Endodermal cell (in vitro differentiated cells): ENCODE results near the gene ERGIC2. TPM values are rescaled to one million over a fixed set of nuclear protein-coding genes. Genes with fewer than 3 reads are reported as not detected.
A peak's percentile ranks its signal among the peaks of the same experiment; 100 is the strongest.

Experiments
- DNase-seq: peaks from one replicate; pipeline ENCODE4 v3.0.0-alpha.2; 2017
- H3K27ac ChIP-seq: 2 replicates; pipeline ENCODE4 v1.5.1; 2013; ENCODE audit warnings: mild to moderate bottlenecking, low read depth, low read length, moderate library complexity
- H3K27me3 ChIP-seq: 2 replicates; pipeline ENCODE4 v1.6.1; 2013; ENCODE audit warnings: mild to moderate bottlenecking, low read length, moderate library complexity; ENCODE audit not compliant: insufficient read depth, control insufficient read depth, poor library complexity, severe bottlenecking
- H3K36me3 ChIP-seq: 2 replicates; pipeline ENCODE4 v1.7.0; 2013; ENCODE audit warnings: mild to moderate bottlenecking, low read length, moderate library complexity; ENCODE audit not compliant: control insufficient read depth, insufficient read depth
- H3K4me1 ChIP-seq: one replicate; pipeline ENCODE4 v1.7.0; 2013; ENCODE audit warnings: low read length; ENCODE audit not compliant: control insufficient read depth, insufficient read depth
- H3K4me3 ChIP-seq: 2 replicates; pipeline ENCODE4 v1.5.1; 2013; ENCODE audit warnings: mild to moderate bottlenecking, low read length, moderate library complexity
- H3K9ac ChIP-seq: 2 replicates; pipeline ENCODE4 v1.6.1; 2013; ENCODE audit warnings: mild to moderate bottlenecking, low read length, moderate library complexity; ENCODE audit not compliant: poor library complexity, severe bottlenecking; ENCODE audit errors: extremely low read depth
- H3K9me3 ChIP-seq: 2 replicates; pipeline ENCODE4 v1.6.1; 2013; ENCODE audit warnings: mild to moderate bottlenecking, low read length, moderate library complexity; ENCODE audit not compliant: control insufficient read depth
- H3K27ac Mint-ChIP-seq: 2 replicates; pipeline ENCODE4 v1.8.0; 2020; ENCODE audit warnings: mixed read lengths
- H3K27me3 Mint-ChIP-seq: 2 replicates; pipeline ENCODE4 v1.8.0; 2021; ENCODE audit warnings: mild to moderate bottlenecking, mixed read lengths; ENCODE audit not compliant: insufficient read depth
- H3K36me3 Mint-ChIP-seq: 2 replicates; pipeline ENCODE4 v1.8.0; 2020; ENCODE audit warnings: low read depth, mixed read lengths
- H3K4me1 Mint-ChIP-seq: 2 replicates; pipeline ENCODE4 v1.8.0; 2020; ENCODE audit warnings: mixed read lengths
- H3K4me3 Mint-ChIP-seq: 2 replicates; pipeline ENCODE4 v1.8.0; 2020; ENCODE audit warnings: mild to moderate bottlenecking, moderate library complexity, mixed read lengths
- H3K9me3 Mint-ChIP-seq: 2 replicates; pipeline ENCODE4 v1.8.0; 2020; ENCODE audit warnings: mild to moderate bottlenecking, mixed read lengths
- WGBS, 2 experiments: methylation state at CpG; one replicate each; pipeline versions ENCODE4 v1.1.5 to v1.1.7; 2013; ENCODE audit warnings: missing lambda C conversion rate in 2 of 2, mixed read lengths in 1 of 2; ENCODE audit not compliant: insufficient coverage in 1 of 2, insufficient read length in 1 of 2; 5-methylcytosine and 5-hydroxymethylcytosine counted together
- total RNA-seq, 2 donors: library from RNA; stranded (reverse); fragmentation: NEBNext Ultra II Directional in 1 of 2; extraction: Animal tissue kit (Norgen Biotek cat#: 25700) in 1 of 2; gene quantifications; 2 replicates in 1 of 2; 3 replicates in 1 of 2; pipeline ENCODE4 v1.2.1, GENCODE V29; 2021
- TF ChIP-seq, protein P1 (sequence below): fragments of 200-600 bp; sonication (generic); conservative IDR thresholded peaks from 2 replicates; pipeline ENCODE4 v1.5.0; 2021; ENCODE audit warnings: antibody characterized with exemption, mild to moderate bottlenecking

The ERGIC2 gene
- total RNA-seq, 2 donors from 2014 or later: 101 to 170 TPM

DNA sequence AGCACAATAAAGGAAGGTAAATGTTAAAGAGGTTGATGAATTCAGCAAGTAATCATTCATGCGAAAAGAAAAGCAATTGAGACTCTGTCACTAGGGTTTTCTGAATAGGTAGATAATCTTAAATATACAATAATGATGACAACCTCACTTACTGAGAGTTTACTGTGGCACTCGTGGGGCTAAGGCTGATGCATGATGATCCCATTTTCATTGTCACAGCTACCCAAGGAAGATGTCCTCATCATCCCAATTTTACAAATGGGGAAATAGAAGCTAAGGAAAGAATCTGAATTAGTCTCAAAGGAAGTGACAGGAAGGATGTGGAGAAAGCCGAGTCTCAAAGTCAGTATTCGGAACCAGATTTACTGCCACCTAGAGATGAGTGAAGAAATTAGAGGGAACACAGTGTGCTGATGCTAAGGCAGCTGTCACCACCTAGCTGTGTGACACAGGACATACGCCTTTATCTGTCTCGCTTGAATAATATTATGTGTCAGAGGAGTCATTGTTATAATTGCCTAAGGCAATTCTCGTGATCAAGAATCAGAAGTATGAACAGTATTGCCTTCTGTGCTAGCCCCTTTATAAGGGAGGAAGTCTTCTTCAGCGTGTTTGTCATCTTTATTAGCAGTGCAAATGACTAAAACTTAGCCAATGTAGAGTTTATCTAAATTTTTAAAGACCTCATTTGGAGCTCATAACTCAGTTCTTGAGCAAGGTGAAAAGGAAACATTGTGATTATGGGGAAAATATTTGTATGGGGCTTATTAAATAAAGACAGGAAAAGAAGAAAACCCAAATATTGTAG is 63.2 kb downstream of the ERGIC2 start:
- no peak overlapping the region for H3K9ac ChIP-seq
- H3K4me3 Mint-ChIP-seq: no peak overlapping the region
- H3K4me1 ChIP-seq: peaks cover 4% of the 10 kb centered on the region
- H3K4me1 Mint-ChIP-seq: peaks cover 31% of the 10 kb centered on the region
- peaks cover 38% of the 10 kb centered on the region for H3K36me3 Mint-ChIP-seq
- peak; percentile 78 for DNase-seq
- WGBS, 2 experiments: 61 to 64% methylated on average over 4 to 7 of the region's 8 CpGs
- no peak overlapping the region for H3K27ac ChIP-seq
- no peaks in the 10 kb centered on the region for H3K27me3 Mint-ChIP-seq
- peak overlapping the region; percentile 94 for H3K27ac Mint-ChIP-seq
- H3K36me3 ChIP-seq: peaks cover 17% of the 10 kb centered on the region
- TF ChIP-seq, protein P1, sequence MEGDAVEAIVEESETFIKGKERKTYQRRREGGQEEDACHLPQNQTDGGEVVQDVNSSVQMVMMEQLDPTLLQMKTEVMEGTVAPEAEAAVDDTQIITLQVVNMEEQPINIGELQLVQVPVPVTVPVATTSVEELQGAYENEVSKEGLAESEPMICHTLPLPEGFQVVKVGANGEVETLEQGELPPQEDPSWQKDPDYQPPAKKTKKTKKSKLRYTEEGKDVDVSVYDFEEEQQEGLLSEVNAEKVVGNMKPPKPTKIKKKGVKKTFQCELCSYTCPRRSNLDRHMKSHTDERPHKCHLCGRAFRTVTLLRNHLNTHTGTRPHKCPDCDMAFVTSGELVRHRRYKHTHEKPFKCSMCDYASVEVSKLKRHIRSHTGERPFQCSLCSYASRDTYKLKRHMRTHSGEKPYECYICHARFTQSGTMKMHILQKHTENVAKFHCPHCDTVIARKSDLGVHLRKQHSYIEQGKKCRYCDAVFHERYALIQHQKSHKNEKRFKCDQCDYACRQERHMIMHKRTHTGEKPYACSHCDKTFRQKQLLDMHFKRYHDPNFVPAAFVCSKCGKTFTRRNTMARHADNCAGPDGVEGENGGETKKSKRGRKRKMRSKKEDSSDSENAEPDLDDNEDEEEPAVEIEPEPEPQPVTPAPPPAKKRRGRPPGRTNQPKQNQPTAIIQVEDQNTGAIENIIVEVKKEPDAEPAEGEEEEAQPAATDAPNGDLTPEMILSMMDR: peak; percentile 100
- H3K4me3 ChIP-seq: no peak overlapping the region
- H3K27me3 ChIP-seq: no peaks in the 10 kb centered on the region
- H3K9me3 Mint-ChIP-seq: peaks cover 20% of the 10 kb centered on the region
- H3K9me3 ChIP-seq: peaks cover 14% of the 10 kb centered on the region

DNA sequence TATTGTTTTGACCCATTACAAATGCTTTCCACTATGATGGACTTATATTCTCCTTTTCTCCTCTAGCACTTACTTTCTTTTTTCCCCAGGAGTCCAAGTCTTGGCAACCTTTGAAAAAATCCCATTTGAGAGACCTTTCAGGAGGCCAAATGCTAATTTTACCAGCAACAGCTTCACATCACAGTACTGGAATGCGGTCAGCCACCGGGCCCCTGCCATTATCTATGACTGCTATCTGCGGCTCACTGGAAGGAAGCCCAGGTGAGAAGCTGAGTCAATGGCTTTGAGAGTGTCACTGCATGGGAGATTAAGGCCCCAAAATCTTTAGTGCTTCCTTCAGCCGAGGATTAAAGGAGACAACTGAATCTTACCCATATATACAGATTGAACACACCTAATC is 64.2 kb downstream of the ERGIC2 start:
- Mint-ChIP-seq H3K9me3 (peaks cover 10% of the 10 kb centered on the region), H3K27me3 (no peaks in the 10 kb centered on the region), H3K36me3 (peaks cover 38% of the 10 kb centered on the region), H3K27ac (peak overlapping the region; percentile 94), H3K4me1 (peaks cover 31% of the 10 kb centered on the region), H3K4me3 (peak overlapping the region; percentile 1)
- peak; percentile 93 for DNase-seq
- no peak overlapping the region for H3K9ac ChIP-seq
- H3K9me3 ChIP-seq: peaks cover 4% of the 10 kb centered on the region
- TF ChIP-seq, protein P1: no peak
- H3K4me1 ChIP-seq: peaks cover 4% of the 10 kb centered on the region
- H3K4me3 ChIP-seq: peak overlapping the region; percentile 11
- H3K27ac ChIP-seq: no peak overlapping the region
- H3K27me3 ChIP-seq: no peaks in the 10 kb centered on the region
- H3K36me3 ChIP-seq: peaks cover 8% of the 10 kb centered on the region
- whole genome bisulfite sequencing, 2 experiments: 19 to 24% methylated on average over 4 of the region's 4 CpGs

DNA sequence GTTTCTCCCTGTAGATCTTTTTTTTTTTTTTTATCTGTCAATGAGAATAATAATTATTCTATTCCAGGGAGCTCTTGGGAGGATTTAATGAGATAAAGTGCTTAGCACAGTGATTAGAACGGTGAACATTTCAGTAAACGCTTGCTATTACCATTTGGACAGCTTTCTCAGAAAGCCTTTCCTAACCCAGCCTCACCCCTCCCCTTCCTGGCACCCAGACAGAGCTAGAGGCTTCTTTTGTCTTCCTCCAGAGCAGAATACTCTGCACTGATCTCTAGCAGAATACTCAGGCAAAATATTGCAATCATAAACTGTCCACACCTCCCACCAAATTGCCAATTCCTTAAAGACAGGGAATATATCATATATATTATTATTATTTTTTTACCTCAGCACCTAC is 66.6 kb downstream of the ERGIC2 start:
- 82% methylated on average over 2 of the region's 2 CpGs; no CpG with 5 or more reads in 1 of the 2 experiments for WGBS, 2 experiments
- Mint-ChIP-seq H3K4me3 (no peak overlapping the region), H3K27me3 (no peaks in the 10 kb centered on the region)

More for the DNA sequence above, 66.6 kb downstream of the ERGIC2 start:
- Histone ChIP-seq H3K36me3 (no peaks in the 10 kb centered on the region), H3K4me1 (peaks cover 4% of the 10 kb centered on the region), H3K9ac (no peak overlapping the region), H3K9me3 (no peaks in the 10 kb centered on the region), H3K4me3 (no peak overlapping the region), H3K27me3 (no peaks in the 10 kb centered on the region), H3K27ac (no peak overlapping the region)
- Mint-ChIP-seq H3K27ac (no peak overlapping the region), H3K36me3 (peaks cover 29% of the 10 kb centered on the region), H3K4me1 (peaks cover 31% of the 10 kb centered on the region), H3K9me3 (no peaks in the 10 kb centered on the region)
- TF ChIP-seq, protein P1: no peak
- DNase-seq: no peak
